Parathyroid adenoma (tissue), 2 donors: Measurements from ENCODE around the gene CUL4A.

Source experiments
- H2AFZ ChIP-seq: fragments of 300-600 bp; sonication (generic); one replicate; pipeline ENCODE4 v1.7.0; 2017; ENCODE audit warnings: antibody characterized with exemption, mild to moderate bottlenecking
- H3K27ac ChIP-seq: fragments of 300-600 bp; sonication (generic); one replicate; pipeline ENCODE4 v1.7.0; 2017
- H3K27me3 ChIP-seq: fragments of 300-600 bp; sonication (generic); one replicate; pipeline ENCODE4 v1.7.0; 2017; ENCODE audit warnings: low read length; ENCODE audit not compliant: control insufficient read depth, insufficient read depth
- H3K36me3 ChIP-seq: fragments of 300-600 bp; sonication (generic); one replicate; pipeline ENCODE4 v1.7.0; 2017; ENCODE audit warnings: low read length; ENCODE audit not compliant: control insufficient read depth, insufficient read depth
- H3K4me1 ChIP-seq: fragments of 300-600 bp; sonication (generic); one replicate; pipeline ENCODE4 v1.7.0; 2017; ENCODE audit warnings: control low read depth
- H3K4me2 ChIP-seq: fragments of 300-600 bp; sonication (generic); one replicate; pipeline ENCODE4 v1.7.0; 2017; ENCODE audit warnings: low read length
- H3K4me3 ChIP-seq: fragments of 300-600 bp; sonication (generic); one replicate; pipeline ENCODE4 v1.7.0; 2017; ENCODE audit warnings: low read depth, low read length
- H3K79me2 ChIP-seq: fragments of 300-600 bp; sonication (generic); one replicate; pipeline ENCODE4 v1.7.0; 2017; ENCODE audit warnings: control low read depth
- H3K9ac ChIP-seq: fragments of 300-600 bp; sonication (generic); one replicate; pipeline ENCODE4 v1.7.0; 2017; ENCODE audit warnings: mild to moderate bottlenecking
- H3K9me3 ChIP-seq: fragments of 300-600 bp; sonication (generic); one replicate; pipeline ENCODE4 v1.7.0; 2017; ENCODE audit warnings: low read length; ENCODE audit not compliant: control insufficient read depth
- TF ChIP-seq, protein P1 (sequence below): fragments of 300-600 bp; sonication (generic); IDR thresholded peaks from one replicate; pipeline ENCODE4 v1.7.0; 2017; ENCODE audit warnings: antibody characterized with exemption, mild to moderate bottlenecking
- donor health status: primary hyperparathyroidism.

The CUL4A gene

DNA sequence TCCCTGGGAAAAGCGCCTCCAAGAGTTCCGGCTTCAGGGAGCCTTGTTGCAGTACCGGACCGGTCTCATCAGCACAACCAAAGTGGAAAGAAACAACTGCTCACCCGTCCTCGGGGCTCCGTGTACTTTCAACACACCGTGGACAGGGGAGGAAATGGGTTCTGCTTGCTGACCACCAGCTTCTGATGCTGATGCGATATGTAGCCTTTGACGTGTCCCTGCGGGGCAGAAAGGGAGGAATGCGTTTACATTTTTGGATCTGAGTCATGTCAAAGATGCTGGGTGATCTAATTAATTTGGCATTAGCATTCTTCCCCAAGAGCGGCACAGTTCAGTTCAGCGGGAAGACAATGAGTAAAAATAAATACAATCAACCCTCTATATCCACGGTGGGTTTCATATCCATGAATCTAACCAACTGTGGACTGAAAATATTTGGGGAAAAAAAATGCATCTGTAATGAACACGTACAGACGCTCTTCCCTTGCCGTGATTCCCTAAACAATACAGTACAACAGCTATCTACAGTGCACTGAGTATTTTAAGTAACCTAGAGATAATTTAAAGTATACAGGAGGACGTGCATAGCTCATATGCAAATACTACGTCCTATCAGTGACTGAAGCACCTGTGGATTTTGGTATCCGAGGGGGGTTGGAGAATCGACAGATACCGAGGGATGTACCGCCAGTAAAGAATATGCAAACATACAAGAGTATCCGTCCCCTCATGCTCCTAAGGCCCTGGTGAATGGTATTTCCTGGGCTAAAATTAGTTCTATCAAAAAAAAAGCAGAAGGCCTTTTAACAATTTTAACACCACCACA is 31.1 kb upstream of the CUL4A start:
- Histone ChIP-seq H3K27ac (no peak overlapping the region), H2AFZ (no peak overlapping the region), H3K4me1 (no peaks in the 10 kb centered on the region), H3K9ac (no peak overlapping the region), H3K36me3 (no peaks in the 10 kb centered on the region), H3K4me2 (no peak overlapping the region), H3K27me3 (no peaks in the 10 kb centered on the region), H3K79me2 (no peaks in the 10 kb centered on the region), H3K4me3 (no peak overlapping the region), H3K9me3 (no peaks in the 10 kb centered on the region)
- TF ChIP-seq, protein P1, sequence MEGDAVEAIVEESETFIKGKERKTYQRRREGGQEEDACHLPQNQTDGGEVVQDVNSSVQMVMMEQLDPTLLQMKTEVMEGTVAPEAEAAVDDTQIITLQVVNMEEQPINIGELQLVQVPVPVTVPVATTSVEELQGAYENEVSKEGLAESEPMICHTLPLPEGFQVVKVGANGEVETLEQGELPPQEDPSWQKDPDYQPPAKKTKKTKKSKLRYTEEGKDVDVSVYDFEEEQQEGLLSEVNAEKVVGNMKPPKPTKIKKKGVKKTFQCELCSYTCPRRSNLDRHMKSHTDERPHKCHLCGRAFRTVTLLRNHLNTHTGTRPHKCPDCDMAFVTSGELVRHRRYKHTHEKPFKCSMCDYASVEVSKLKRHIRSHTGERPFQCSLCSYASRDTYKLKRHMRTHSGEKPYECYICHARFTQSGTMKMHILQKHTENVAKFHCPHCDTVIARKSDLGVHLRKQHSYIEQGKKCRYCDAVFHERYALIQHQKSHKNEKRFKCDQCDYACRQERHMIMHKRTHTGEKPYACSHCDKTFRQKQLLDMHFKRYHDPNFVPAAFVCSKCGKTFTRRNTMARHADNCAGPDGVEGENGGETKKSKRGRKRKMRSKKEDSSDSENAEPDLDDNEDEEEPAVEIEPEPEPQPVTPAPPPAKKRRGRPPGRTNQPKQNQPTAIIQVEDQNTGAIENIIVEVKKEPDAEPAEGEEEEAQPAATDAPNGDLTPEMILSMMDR: no peak

DNA sequence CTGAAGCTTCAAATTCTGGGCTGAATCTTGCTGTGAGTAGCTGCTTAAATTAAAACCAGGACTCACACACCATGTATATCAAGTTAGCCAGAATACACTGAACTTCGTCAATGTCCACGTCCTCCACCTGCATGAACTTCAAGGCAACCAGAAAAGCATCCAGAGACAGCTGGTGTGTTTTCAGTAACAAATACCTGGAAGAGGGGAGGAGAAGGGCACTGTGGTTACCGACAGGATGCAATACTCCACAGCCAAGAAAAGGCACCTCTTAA is 30.6 kb upstream of the CUL4A start:
- H3K36me3 ChIP-seq: no peaks in the 10 kb centered on the region
- no peaks in the 10 kb centered on the region for H3K9me3 ChIP-seq
- no peaks in the 10 kb centered on the region for H3K4me1 ChIP-seq
- no peaks in the 10 kb centered on the region for H3K27me3 ChIP-seq
- no peak overlapping the region for H2AFZ ChIP-seq
- no peak overlapping the region for H3K4me2 ChIP-seq
- no peak overlapping the region for H3K9ac ChIP-seq
- TF ChIP-seq, protein P1: no peak
- H3K79me2 ChIP-seq: no peaks in the 10 kb centered on the region
- no peak overlapping the region for H3K4me3 ChIP-seq
- H3K27ac ChIP-seq: no peak overlapping the region

DNA sequence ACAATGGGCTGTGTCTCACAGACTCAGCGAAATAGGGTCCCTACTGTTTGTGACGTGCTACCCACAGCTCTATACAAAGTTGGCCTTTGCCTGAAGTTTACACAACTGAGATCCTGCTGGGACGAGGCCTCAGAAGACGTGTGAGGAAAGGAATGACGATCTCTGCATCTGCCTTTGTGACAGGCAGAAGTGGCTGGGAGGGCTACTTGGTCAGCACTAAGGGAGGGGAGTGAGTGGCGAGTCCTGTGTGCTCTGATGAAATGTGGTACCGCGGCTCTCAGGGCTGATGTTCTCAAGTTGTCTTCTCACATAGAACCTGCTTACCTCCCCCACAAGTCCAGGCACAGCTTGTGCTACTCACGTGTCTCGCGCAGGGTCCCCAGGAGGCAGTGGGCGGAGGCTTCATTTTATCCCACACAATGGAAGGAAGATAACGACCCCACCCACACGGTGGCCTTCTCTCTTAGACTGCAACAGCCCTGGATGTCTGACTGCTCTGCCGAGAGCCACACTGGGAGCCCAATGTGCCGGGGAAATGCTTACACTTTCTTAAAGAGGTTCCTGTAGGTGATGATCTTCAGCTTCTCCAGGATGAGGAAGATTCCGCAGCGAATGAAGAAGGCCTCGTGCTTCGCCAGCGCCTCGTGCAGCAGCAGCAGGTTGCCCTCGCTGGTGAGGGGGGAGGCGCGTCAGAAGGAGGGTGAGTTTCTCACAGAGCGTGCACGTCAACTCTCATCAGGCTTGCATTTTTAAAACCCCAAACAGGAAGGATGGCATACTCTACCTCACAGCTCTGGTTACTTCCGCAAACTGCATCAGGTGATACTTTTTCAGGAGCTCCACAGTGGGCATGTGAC is 29.8 kb upstream of the CUL4A start:
- no peak overlapping the region for H2AFZ ChIP-seq
- H3K4me1 ChIP-seq: no peaks in the 10 kb centered on the region
- H3K27ac ChIP-seq: no peak overlapping the region
- H3K9ac ChIP-seq: no peak overlapping the region
- no peaks in the 10 kb centered on the region for H3K36me3 ChIP-seq
- no peaks in the 10 kb centered on the region for H3K9me3 ChIP-seq
- H3K27me3 ChIP-seq: no peaks in the 10 kb centered on the region
- H3K4me3 ChIP-seq: no peak overlapping the region
- H3K4me2 ChIP-seq: no peak overlapping the region
- TF ChIP-seq, protein P1: no peak
- H3K79me2 ChIP-seq: no peaks in the 10 kb centered on the region

DNA sequence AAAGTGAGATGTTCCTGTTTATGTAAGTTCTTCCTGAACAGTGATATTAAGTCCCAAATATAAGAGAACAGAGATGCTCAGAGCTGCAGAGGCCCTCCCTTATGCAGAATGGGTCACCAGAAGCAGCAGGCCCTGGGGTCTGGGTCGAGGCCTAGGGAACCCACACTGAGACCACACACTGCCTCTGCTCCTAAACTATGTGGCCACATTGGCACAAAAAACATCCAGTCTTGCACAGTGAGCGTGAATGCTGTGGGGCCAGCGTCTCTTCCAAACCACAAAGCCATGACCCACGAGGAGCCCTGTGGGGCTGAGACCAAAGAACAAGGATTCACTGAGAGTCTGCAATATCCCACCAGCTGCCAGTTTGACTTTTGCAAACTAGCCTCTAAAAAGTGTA is 27.4 kb upstream of the CUL4A start:
- Histone ChIP-seq H3K27me3 (no peaks in the 10 kb centered on the region), H2AFZ (no peak overlapping the region), H3K79me2 (peaks cover 3% of the 10 kb centered on the region), H3K4me2 (no peak overlapping the region), H3K4me1 (no peaks in the 10 kb centered on the region), H3K4me3 (no peak overlapping the region), H3K27ac (no peak overlapping the region), H3K36me3 (no peaks in the 10 kb centered on the region), H3K9ac (no peak overlapping the region), H3K9me3 (no peaks in the 10 kb centered on the region)
- TF ChIP-seq, protein P1: no peak
